Heart left ventricle (tissue), 16 donors: Measurements from ENCODE around the gene TRIM38. TPM values are rescaled to one million over a fixed set of nuclear protein-coding genes. Genes with fewer than 3 reads are reported as not detected.
A peak's percentile ranks its signal among the peaks of the same experiment; 100 is the strongest.
"Not testable (repeated sequence)": the region's sequence is repeated elsewhere in the genome, so short reads cannot be mapped to it uniquely, and the experiment has no call there.

ENCODE experiments used
- ATAC-seq, 4 donors: fragments of 200-7000 bp; cut with Tn5 transposase; one replicate each; pipeline ENCODE4 v1.9.1; 2020 to 2022; ENCODE audit warnings: moderate library complexity in 4 of 4, mild to moderate bottlenecking in 3 of 4, moderate number of reproducible peaks in 1 of 4
- DNase-seq, 5 donors: peaks; one replicate each; pipeline ENCODE4 v3.0.0-alpha.2; 2020
- H3K27ac ChIP-seq, 12 donors: fragments of 200-600 bp; sonication (generic) in 4 of 12; one replicate each; pipeline versions ENCODE4 v1.5.0 to v1.8.0; 2016 to 2022; ENCODE audit warnings: mild to moderate bottlenecking in 2 of 12
- H3K27me3 ChIP-seq, 9 donors: fragments of 200-600 bp; sonication (generic) in 2 of 9; one replicate each; pipeline versions ENCODE4 v1.5.1 to v1.8.0; 2016 to 2022; ENCODE audit warnings: mild to moderate bottlenecking in 3 of 9
- H3K36me3 ChIP-seq, 9 donors: fragments of 200-600 bp; sonication (generic) in 2 of 9; one replicate each; pipeline versions ENCODE4 v1.5.0 to v1.8.0; 2018 to 2022; ENCODE audit warnings: mild to moderate bottlenecking in 2 of 9
- H3K4me1 ChIP-seq, 12 donors: fragments of 200-600 bp; sonication (generic) in 4 of 12; one replicate each; pipeline versions ENCODE4 v1.5.0 to v1.8.0; 2016 to 2022; ENCODE audit warnings: mild to moderate bottlenecking in 3 of 12
- H3K4me3 ChIP-seq, 12 donors: fragments of 200-600 bp; sonication (generic) in 4 of 12; one replicate each; pipeline versions ENCODE4 v1.5.0 to v1.8.0; 2017 to 2022; ENCODE audit warnings: mild to moderate bottlenecking in 9 of 12, moderate library complexity in 4 of 12
- H3K9me3 ChIP-seq, 12 donors: fragments of 200-600 bp; sonication (generic) in 4 of 12; one replicate each; pipeline versions ENCODE4 v1.5.0 to v1.8.0; 2016 to 2022; ENCODE audit warnings: mild to moderate bottlenecking in 1 of 12
- CTCF ChIP-seq, 12 donors: fragments of 200-600 bp; sonication (generic) in 4 of 12; IDR thresholded peaks; one replicate each; pipeline versions ENCODE4 v1.5.0 to v1.8.0; 2018 to 2022; ENCODE audit warnings: antibody characterized with exemption in 12 of 12, mild to moderate bottlenecking in 5 of 12
- POLR2A ChIP-seq, 2 donors: fragments of 450-650 bp; IDR thresholded peaks; one replicate each; pipeline ENCODE4 v1.6.1; 2017; ENCODE audit warnings: antibody characterized with exemption in 2 of 2, mild to moderate bottlenecking in 2 of 2, moderate library complexity in 2 of 2
- WGBS, 4 donors: extraction: QIAGEN DNeasy Blood & Tissue Kit in 2 of 4; methylation state at CpG; one replicate each; pipeline versions ENCODE4 v1.1.5 to v1.1.7; 2013 to 2018; 5-methylcytosine and 5-hydroxymethylcytosine counted together
- intact Hi-C, 10 donors: fragments of 100-400 bp; cut with DNase I; formaldehyde crosslinking; loops; one replicate each; pipeline versions ENCODE4 v1.11.1 to v1.14.2; 2022
- polyA plus RNA-seq, 2 donors: library from polyadenylated mRNA; stranded (reverse); fragments of 200-250 nt; gene quantifications; one replicate each; pipeline ENCODE4 v1.2.3, GENCODE V29; 2013
- total RNA-seq, 9 donors: library from RNA; depleted of rRNA in 2 of 9; stranded (reverse); fragments of >200 nt in 2 of 9; fragmentation: NEBNext Ultra II Directional in 3 of 9; extraction: Animal tissue kit (Norgen Biotek cat#: 25700) in 3 of 9; gene quantifications; one replicate each; pipeline versions ENCODE4 v1.1.0 to v1.2.4, GENCODE V29; 2016 to 2023
- donor health status: ischemic (EF 13 %, LVEDD 7.1; RV severe dilation, severe dysfunction).
- donor health status: healthy with polysubstance abuse.
- donor health status: DM: no; HTN: yes; CAD: no.
- donor health status: DM: no; HTN: no; CAD: no.
- donor health status: ischemic (EF 25% LVEDD 6.9; RV normal size, moderate dysfunction).
- donor health status: ischemic (EF 25% LVEDD 5.7; RV mildly dilated, moderate dysfunction).
- donor health status: healthy.
- donor health status: DM: yes; HTN: yes; CAD: no.
- donor health status: ischemic (EF 35%, LVEDD 5.7; RV mildly dilated, moderate dysfunction).
- donor health status: nonischemic (EF 11% LVEDD 7.7; RV severe dilation, severe dysfunction).
- donor health status: DM: yes; HTN: yes; CAD: no.
- donor health status: PGD.
- donor health status: ischemic (EF 29% LVEDD 5.4; RV normal size, mild dysfunction).
- donor health status: nonischemic (EF 23%, LVEDD 6.1; RV moderate dilation, normal function).

TRIM38 gene
- total and polyA plus RNA-seq, 11 donors = 1.5 to 8.4 (median 2.3) TPM

GRCh38 chr6:25927756-25928216 is 34.8 kb upstream of the TRIM38 start:
- Histone ChIP-seq H3K36me3 (no peaks in the 10 kb centered on the region), H3K4me1 (peaks cover 0 to 10% (median 0%) of the 10 kb centered on the region in 12 donors), H3K9me3 (no peaks in the 10 kb centered on the region), H3K27me3 (no peaks in the 10 kb centered on the region), H3K4me3 (no peak overlapping the region), H3K27ac (no peak overlapping the region)
- intact Hi-C loops = no loop called here
- peak in 3 of 4 donors; percentile 18 to 39 (median 20) for ATAC-seq
- TF ChIP-seq POLR2A (IDR thresholded peaks at IDR 0.05) (no peak), CTCF (IDR thresholded peaks at IDR 0.05) (no peak)
- WGBS, 4 donors = 56 to 83% (median 67%) methylated on average over 2 of the region's 2 CpGs
- no peak for DNase-seq

GRCh38 chr6:25928562-25929324 is 33.9 kb upstream of the TRIM38 start:
- 78 to 81% (median 80%) methylated on average over 4 of the region's 4 CpGs for WGBS, 4 donors
- intact Hi-C loops = no loop called here
- ATAC-seq (no peak), DNase-seq (no peak)
- Histone ChIP-seq H3K27me3 (no peaks in the 10 kb centered on the region), H3K36me3 (no peaks in the 10 kb centered on the region), H3K9me3 (no peaks in the 10 kb centered on the region), H3K4me3 (no peak overlapping the region), H3K4me1 (peaks cover 0 to 10% (median 0%) of the 10 kb centered on the region in 12 donors), H3K27ac (no peak overlapping the region)
- TF ChIP-seq POLR2A (IDR thresholded peaks at IDR 0.05) = no peak
- no peak for TF ChIP-seq CTCF (IDR thresholded peaks at IDR 0.05)

GRCh38 chr6:25929785-25930184 is 32.8 kb upstream of the TRIM38 start:
- H3K27me3 ChIP-seq, DNase-seq, H3K27ac ChIP-seq, H3K36me3 ChIP-seq, ATAC-seq, H3K9me3 ChIP-seq, H3K4me3 ChIP-seq, intact Hi-C loops: not testable (repeated sequence)
- WGBS, 4 donors = 85 to 96% (median 90%) methylated on average over 12 of the region's 12 CpGs
- peaks cover 0 to 10% (median 0%) of the 10 kb centered on the region in 12 donors for H3K4me1 ChIP-seq

- DNase-seq = no peak
- no peak for ATAC-seq
- Histone ChIP-seq H3K4me3 (no peak within 1 kb of the TSS), H3K27me3 (peaks cover 0 to 3% (median 0%) of the 10 kb centered on the region in 9 donors), H3K27ac (no peak within 1 kb of the TSS), H3K36me3 (no peaks in the 10 kb centered on the region), H3K9me3 (no peaks in the 10 kb centered on the region), H3K4me1 (peaks cover 0 to 10% (median 0%) of the 10 kb centered on the region in 12 donors)
- intact Hi-C loops = no loop called here
- TF ChIP-seq POLR2A (IDR thresholded peaks at IDR 0.05) = no peak
- TF ChIP-seq CTCF (IDR thresholded peaks at IDR 0.05) = no peak
- WGBS, 4 donors = 80 to 85% (median 81%) methylated on average over 9 of the region's 9 CpGs
These were observed 31.8 kb upstream of the TRIM38 start, which contains the start of gene SLC17A2 for GRCh38 chr6:25930532-25931410. SLC17A2 (minus strand) TSS chr6:25930691; CDS start chr6:25925796, 4,895 bp downstream.
